Thymus (tissue), 11 donors: ENCODE results near the gene NEK10. TPM values are rescaled to one million over a fixed set of nuclear protein-coding genes. Genes with fewer than 3 reads are reported as not detected.
"Not testable (repeated sequence)": the region's sequence is repeated elsewhere in the genome, so short reads cannot be mapped to it uniquely, and the experiment has no call there.

ENCODE experiments used
- DNase-seq, 9 donors: peaks; one replicate each; pipeline ENCODE4 v3.0.0-alpha.2; 2013; ENCODE audit warnings: low spot score in 9 of 9, low read depth in 6 of 9, missing footprints in 1 of 9
- H3K27ac ChIP-seq, 2 donors: one replicate each; pipeline ENCODE4 v1.5.1; 2013; ENCODE audit warnings: control low read depth in 1 of 2, low read depth in 1 of 2, low read length in 1 of 2, mild to moderate bottlenecking in 1 of 2, moderate library complexity in 1 of 2
- H3K27me3 ChIP-seq, 2 donors: one replicate each; pipeline ENCODE4 v1.5.1; 2013; ENCODE audit warnings: low read length in 1 of 2; ENCODE audit not compliant: control insufficient read depth in 2 of 2, insufficient read depth in 1 of 2
- H3K36me3 ChIP-seq, 2 donors: one replicate each; pipeline ENCODE4 v1.5.1; 2013; ENCODE audit warnings: low read length in 1 of 2, mild to moderate bottlenecking in 1 of 2, moderate library complexity in 1 of 2; ENCODE audit not compliant: control insufficient read depth in 2 of 2, insufficient read depth in 2 of 2
- H3K4me1 ChIP-seq, 2 donors: one replicate each; pipeline ENCODE4 v1.5.1; 2013; ENCODE audit warnings: low read length in 2 of 2; ENCODE audit not compliant: control insufficient read depth in 2 of 2, insufficient read depth in 2 of 2
- H3K4me3 ChIP-seq, 2 donors: one replicate each; pipeline ENCODE4 v1.5.1; 2013; ENCODE audit warnings: low read length in 2 of 2, control low read depth in 1 of 2, mild to moderate bottlenecking in 1 of 2
- H3K9me3 ChIP-seq, 2 donors: one replicate each; pipeline ENCODE4 v1.5.1; 2013; ENCODE audit warnings: low read length in 1 of 2, mild to moderate bottlenecking in 1 of 2; ENCODE audit not compliant: control insufficient read depth in 2 of 2, insufficient read depth in 1 of 2
- WGBS: extraction: QIAGEN DNeasy Blood & Tissue Kit; methylation state at CpG from one replicate; pipeline ENCODE4 v1.1.7; 2013; 5-methylcytosine and 5-hydroxymethylcytosine counted together
- polyA plus RNA-seq: library from polyadenylated mRNA; stranded (reverse); fragments of 200-250 nt; gene quantifications from one replicate; pipeline ENCODE4 v1.2.3, GENCODE V29; 2013
- total RNA-seq: library from RNA; stranded (reverse); fragments of 120-200 nt; gene quantifications from one replicate; pipeline ENCODE4 v1.2.4, GENCODE V29; 2013
- donor health status: healthy.

Gene NEK10
- total and polyA plus RNA-seq, 2 donors: 0.76 to 0.87 TPM

- over 99% methylated on average over 1 of the region's 1 CpG for WGBS
- Histone ChIP-seq H3K4me1 (peaks cover 0 to 4% of the 10 kb centered on the region in 2 donors), H3K36me3 (no peaks in the 10 kb centered on the region), H3K27ac (no peak overlapping the region), H3K27me3 (no peaks in the 10 kb centered on the region), H3K9me3 (no peaks in the 10 kb centered on the region), H3K4me3 (no peak overlapping the region)
- no peak for DNase-seq
Measured at GRCh38 chr3:27307566-27307965, 61.6 kb downstream of the NEK10 start.

GRCh38 chr3:27302891-27303290, 66.3 kb downstream of the NEK10 start:
- H3K36me3 ChIP-seq: no peaks in the 10 kb centered on the region
- H3K4me3 ChIP-seq: no peak overlapping the region
- DNase-seq: no peak
- H3K4me1 ChIP-seq: no peaks in the 10 kb centered on the region
- no peaks in the 10 kb centered on the region for H3K27me3 ChIP-seq
- H3K27ac ChIP-seq: no peak overlapping the region
- peaks cover 0 to 12% of the 10 kb centered on the region in 2 donors for H3K9me3 ChIP-seq
- 98% methylated on average over 1 of the region's 1 CpG for WGBS

- H3K27me3 ChIP-seq, DNase-seq, H3K36me3 ChIP-seq, H3K27ac ChIP-seq, H3K4me3 ChIP-seq, H3K4me1 ChIP-seq: not testable (repeated sequence)
- 92% methylated on average over 2 of the region's 2 CpGs for WGBS
- peaks cover 0 to 12% of the 10 kb centered on the region in 2 donors for H3K9me3 ChIP-seq
Measured at GRCh38 chr3:27298981-27299380, 70.2 kb downstream of the NEK10 start.

- Histone ChIP-seq H3K9me3 (no peaks in the 10 kb centered on the region), H3K4me1 (no peaks in the 10 kb centered on the region), H3K27ac (no peak overlapping the region), H3K27me3 (no peaks in the 10 kb centered on the region), H3K36me3 (no peaks in the 10 kb centered on the region), H3K4me3 (no peak overlapping the region)
- DNase-seq: no peak
- 97% methylated on average over 3 of the region's 3 CpGs for WGBS
Measured at GRCh38 chr3:27293939-27294338, 75.2 kb downstream of the NEK10 start.

- Histone ChIP-seq H3K4me1 (no peaks in the 10 kb centered on the region), H3K27ac (no peak overlapping the region), H3K27me3 (no peaks in the 10 kb centered on the region), H3K36me3 (no peaks in the 10 kb centered on the region), H3K9me3 (no peaks in the 10 kb centered on the region), H3K4me3 (no peak overlapping the region)
- no peak for DNase-seq
Measured at GRCh38 chr3:27290760-27291159, 78.4 kb downstream of the NEK10 start.

- Histone ChIP-seq H3K4me1 (no peaks in the 10 kb centered on the region), H3K36me3 (no peaks in the 10 kb centered on the region), H3K27ac (no peak overlapping the region), H3K27me3 (no peaks in the 10 kb centered on the region), H3K9me3 (no peaks in the 10 kb centered on the region), H3K4me3 (no peak overlapping the region)
- no peak for DNase-seq
- 92% methylated on average over 3 of the region's 3 CpGs for WGBS
Measured at GRCh38 chr3:27289769-27290413, 79.3 kb downstream of the NEK10 start.

- no peaks in the 10 kb centered on the region for H3K9me3 ChIP-seq
- 96% methylated on average over 2 of the region's 2 CpGs for WGBS
- H3K27ac ChIP-seq: no peak overlapping the region
- H3K36me3 ChIP-seq: no peaks in the 10 kb centered on the region
- no peaks in the 10 kb centered on the region for H3K27me3 ChIP-seq
- no peak overlapping the region for H3K4me3 ChIP-seq
- H3K4me1 ChIP-seq: no peaks in the 10 kb centered on the region
- no peak for DNase-seq
Measured at GRCh38 chr3:27287052-27287451, 82.1 kb downstream of the NEK10 start.

GRCh38 chr3:27286467-27286866, 82.7 kb downstream of the NEK10 start:
- 95% methylated on average over 10 of the region's 10 CpGs for WGBS
- not testable (repeated sequence) for H3K4me1 ChIP-seq, H3K27ac ChIP-seq, H3K36me3 ChIP-seq, DNase-seq, H3K4me3 ChIP-seq, H3K27me3 ChIP-seq, H3K9me3 ChIP-seq

GRCh38 chr3:27285668-27286067, 83.5 kb downstream of the NEK10 start:
- no peak overlapping the region for H3K4me3 ChIP-seq
- H3K36me3 ChIP-seq: no peaks in the 10 kb centered on the region
- no peaks in the 10 kb centered on the region for H3K27me3 ChIP-seq
- H3K27ac ChIP-seq: no peak overlapping the region
- no peaks in the 10 kb centered on the region for H3K9me3 ChIP-seq
- no peaks in the 10 kb centered on the region for H3K4me1 ChIP-seq
- DNase-seq: no peak
